ENCODE data around the gene POC1B.

DNA sequence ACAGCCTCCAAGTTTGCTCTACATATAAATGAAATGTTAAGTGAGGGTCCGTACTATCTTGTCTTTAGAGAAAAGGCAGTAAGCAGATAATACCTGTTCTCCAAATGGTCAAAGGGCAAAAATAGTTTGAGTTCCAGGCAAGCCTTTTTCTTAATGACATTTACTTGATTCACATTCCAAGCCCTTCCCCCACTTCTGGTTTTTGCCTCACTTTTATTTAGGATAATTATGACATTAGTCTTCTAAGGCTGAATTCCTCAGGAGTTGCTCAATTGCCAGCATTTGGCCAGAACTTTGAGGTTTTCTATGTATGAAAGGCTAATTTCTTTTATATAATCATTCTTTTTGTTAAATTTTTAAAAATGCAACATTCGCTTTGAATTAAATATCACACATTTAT, 111.0 kb downstream of the POC1B start:
- TF ChIP-seq, protein P1, sequence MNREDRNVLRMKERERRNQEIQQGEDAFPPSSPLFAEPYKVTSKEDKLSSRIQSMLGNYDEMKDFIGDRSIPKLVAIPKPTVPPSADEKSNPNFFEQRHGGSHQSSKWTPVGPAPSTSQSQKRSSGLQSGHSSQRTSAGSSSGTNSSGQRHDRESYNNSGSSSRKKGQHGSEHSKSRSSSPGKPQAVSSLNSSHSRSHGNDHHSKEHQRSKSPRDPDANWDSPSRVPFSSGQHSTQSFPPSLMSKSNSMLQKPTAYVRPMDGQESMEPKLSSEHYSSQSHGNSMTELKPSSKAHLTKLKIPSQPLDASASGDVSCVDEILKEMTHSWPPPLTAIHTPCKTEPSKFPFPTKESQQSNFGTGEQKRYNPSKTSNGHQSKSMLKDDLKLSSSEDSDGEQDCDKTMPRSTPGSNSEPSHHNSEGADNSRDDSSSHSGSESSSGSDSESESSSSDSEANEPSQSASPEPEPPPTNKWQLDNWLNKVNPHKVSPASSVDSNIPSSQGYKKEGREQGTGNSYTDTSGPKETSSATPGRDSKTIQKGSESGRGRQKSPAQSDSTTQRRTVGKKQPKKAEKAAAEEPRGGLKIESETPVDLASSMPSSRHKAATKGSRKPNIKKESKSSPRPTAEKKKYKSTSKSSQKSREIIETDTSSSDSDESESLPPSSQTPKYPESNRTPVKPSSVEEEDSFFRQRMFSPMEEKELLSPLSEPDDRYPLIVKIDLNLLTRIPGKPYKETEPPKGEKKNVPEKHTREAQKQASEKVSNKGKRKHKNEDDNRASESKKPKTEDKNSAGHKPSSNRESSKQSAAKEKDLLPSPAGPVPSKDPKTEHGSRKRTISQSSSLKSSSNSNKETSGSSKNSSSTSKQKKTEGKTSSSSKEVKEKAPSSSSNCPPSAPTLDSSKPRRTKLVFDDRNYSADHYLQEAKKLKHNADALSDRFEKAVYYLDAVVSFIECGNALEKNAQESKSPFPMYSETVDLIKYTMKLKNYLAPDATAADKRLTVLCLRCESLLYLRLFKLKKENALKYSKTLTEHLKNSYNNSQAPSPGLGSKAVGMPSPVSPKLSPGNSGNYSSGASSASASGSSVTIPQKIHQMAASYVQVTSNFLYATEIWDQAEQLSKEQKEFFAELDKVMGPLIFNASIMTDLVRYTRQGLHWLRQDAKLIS (CRISPR knock-in tag; IDR thresholded peaks at IDR 0.05; ENCODE audit: borderline replicate concordance) = no peak
- TF ChIP-seq CREB1 (CRISPR knock-in tag; IDR thresholded peaks at IDR 0.05) = no peak

Data from WTC11 (cell line).